ENCODE measurements around the gene TPK1.
"Not testable (repeated sequence)": the region's sequence is repeated elsewhere in the genome, so short reads cannot be mapped to it uniquely, and the experiment has no call there.

GRCh38 chr7:144427539-144427938 is 408.3 kb downstream of the TPK1 start:
- not testable (repeated sequence) for TF ChIP-seq CTCF (IDR thresholded peaks at IDR 0.05); POLR2A (IDR thresholded peaks at IDR 0.05; ENCODE audit: low read length)
